Measurements from ENCODE around the gene ADGRV1.

DNA sequence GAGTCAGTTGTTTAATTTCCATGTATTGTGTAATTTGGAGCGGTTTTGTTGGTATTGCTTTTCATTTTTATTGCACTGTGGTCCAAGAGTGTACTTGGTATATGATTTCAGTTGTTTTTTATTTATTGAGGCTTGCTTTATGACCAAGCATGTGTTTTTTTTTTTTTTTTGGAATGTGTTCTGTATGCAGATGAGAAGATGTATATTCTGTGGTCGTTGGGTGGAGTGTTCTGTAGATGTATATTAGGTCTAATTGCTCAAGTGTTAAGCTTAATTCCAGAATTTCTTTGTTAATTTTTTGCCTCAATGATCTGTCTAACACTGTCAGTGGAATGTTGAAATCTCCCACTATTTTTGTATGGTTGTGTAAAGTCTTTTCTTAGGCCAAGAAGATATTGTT, 23.4 kb downstream of the ADGRV1 start:
- TF ChIP-seq EZH2 (IDR thresholded peaks at IDR 0.05; ENCODE audit: borderline replicate concordance, low read depth, low read length, severe bottlenecking) (no peak), POLR2AphosphoS5 (IDR thresholded peaks at IDR 0.05; ENCODE audit: insufficient read depth, low read depth, low read length) (no peak)
- TF ChIP-seq, protein P1, sequence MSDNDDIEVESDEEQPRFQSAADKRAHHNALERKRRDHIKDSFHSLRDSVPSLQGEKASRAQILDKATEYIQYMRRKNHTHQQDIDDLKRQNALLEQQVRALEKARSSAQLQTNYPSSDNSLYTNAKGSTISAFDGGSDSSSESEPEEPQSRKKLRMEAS (IDR thresholded peaks at IDR 0.05; ENCODE audit: insufficient read depth, insufficient read length): no peak
- TF ChIP-seq, protein P2, sequence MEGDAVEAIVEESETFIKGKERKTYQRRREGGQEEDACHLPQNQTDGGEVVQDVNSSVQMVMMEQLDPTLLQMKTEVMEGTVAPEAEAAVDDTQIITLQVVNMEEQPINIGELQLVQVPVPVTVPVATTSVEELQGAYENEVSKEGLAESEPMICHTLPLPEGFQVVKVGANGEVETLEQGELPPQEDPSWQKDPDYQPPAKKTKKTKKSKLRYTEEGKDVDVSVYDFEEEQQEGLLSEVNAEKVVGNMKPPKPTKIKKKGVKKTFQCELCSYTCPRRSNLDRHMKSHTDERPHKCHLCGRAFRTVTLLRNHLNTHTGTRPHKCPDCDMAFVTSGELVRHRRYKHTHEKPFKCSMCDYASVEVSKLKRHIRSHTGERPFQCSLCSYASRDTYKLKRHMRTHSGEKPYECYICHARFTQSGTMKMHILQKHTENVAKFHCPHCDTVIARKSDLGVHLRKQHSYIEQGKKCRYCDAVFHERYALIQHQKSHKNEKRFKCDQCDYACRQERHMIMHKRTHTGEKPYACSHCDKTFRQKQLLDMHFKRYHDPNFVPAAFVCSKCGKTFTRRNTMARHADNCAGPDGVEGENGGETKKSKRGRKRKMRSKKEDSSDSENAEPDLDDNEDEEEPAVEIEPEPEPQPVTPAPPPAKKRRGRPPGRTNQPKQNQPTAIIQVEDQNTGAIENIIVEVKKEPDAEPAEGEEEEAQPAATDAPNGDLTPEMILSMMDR (IDR thresholded peaks at IDR 0.05; ENCODE audit: extremely low read depth in 1 of 2, insufficient read depth in 1 of 2, low read depth in 1 of 2, low read length in 2 of 2): no peak
